HL-60/S4 treated with phorbol 12-myristate 13-acetate at 8.2 ng/mL for 4 days and 3 days (cell line): ENCODE measurements around the gene HNRNPD.
"Not testable (repeated sequence)": the region's sequence is repeated elsewhere in the genome, so short reads cannot be mapped to it uniquely, and the experiment has no call there.

Experiments
- in situ Hi-C: fragments of 300-500 bp; cut with MboI; formaldehyde crosslinking; loops from 2 replicates; pipeline ENCODE4 v1.15.0; 2022; ENCODE audit warnings: low sequenced_read_pairs

HNRNPD gene

GRCh38 chr4:82373486-82373815 lies 340 bp downstream of the HNRNPD start:
- in situ Hi-C loops = no loop called here

- in situ Hi-C loops = no loop called here
Observed at GRCh38 chr4:82372517-82373485, 990 bp downstream of the HNRNPD start.

DNA sequence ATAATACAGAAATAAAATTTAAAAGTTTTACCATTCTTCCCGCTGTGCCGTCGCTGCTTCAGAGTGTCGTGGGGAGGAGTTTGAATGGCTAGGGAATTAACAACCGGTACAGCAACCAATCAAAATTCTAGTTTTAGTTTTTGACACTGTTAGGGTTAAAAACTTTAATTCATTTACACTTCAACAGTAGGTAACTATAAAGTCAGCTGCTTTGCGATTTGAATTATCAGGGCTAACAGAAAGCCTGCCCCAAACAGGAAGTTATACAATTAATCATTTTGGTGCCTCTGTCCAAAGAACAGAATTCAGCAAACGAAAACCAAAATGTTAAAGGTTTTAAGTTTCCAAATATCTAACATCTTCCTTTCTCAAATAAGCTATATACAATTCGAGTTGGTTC lies 2.3 kb downstream of the HNRNPD start:
- in situ Hi-C loops = no loop called here

DNA sequence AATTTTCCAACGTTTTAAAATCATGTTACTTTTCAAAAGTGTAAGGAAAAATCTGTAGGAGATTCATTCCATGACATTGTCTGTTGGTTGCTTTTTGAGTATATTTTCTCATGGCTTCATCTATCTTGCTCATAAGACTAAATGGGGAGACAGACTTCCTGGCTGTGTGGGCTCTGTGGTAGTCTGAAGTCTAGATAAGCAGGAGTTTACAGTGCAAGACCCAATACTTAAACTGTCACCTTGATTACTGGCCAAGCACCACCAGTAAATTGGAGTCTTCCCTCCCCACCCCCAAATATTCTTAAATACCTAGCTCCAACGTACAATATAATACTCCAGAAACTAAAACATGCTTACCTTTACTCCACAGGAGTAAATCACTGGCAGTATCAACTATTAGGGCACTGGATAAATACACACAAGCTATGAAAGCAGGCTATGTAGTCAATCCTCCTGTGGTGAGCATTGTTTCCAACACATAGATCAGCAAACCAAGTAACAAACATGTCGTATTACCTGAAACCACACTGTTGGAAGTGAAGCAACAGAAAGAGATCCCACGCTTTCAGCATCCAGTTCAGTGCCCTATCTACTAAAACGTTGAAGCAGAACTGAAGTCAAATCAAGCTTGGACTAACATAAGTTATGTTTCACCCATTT lies 6.2 kb downstream of the HNRNPD start:
- in situ Hi-C loops = no loop called here

- in situ Hi-C loops = not testable (repeated sequence)
Observed at GRCh38 chr4:82366431-82366830, 7.4 kb downstream of the HNRNPD start.

DNA sequence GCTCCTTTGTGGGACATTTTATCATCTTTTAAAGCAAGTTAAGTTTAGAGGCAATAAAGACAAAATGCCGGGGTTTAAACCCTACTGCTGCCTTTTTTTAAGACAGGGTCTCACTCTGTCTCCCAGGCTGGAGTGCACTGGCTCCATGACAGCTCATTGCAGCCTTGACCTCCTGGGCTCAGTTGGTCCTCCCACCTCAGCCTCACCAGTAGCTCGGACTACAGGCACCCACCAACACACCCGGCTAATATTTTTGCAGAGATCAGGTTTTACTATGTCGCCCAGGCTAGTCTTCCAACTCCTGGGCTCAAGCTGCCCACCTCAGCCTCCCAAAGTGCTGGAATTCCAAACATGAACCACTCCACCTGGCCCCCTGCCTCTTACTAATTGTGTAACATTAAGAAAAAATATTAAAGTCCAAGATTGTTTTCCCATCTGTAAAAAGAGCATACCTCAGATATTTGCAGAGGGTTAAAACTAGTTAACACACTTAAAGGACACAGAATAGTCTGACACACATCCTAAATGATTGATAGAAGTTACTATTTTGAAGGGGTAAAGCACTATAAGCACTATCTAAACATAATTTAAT lies 9.8 kb downstream of the HNRNPD start:
- in situ Hi-C loops = no loop called here

DNA sequence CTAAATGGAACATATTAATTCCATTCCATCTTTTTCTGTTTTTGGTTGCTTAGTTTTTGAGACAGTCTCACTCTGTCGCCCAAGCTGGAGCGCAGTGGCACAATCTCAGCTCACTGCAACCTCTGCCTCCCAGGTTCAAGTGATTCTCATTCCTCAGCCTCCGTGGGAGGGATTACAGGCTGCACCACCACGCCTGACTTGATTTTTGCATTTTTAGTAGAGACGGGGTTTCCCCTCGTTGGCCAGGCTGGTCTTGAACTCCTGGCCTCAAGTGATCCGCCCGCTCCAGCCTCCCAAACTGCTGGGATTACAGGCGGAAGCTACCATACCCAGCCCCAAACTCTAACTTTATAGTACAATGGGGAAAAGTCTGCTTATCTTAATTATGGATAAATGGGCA lies 11.2 kb downstream of the HNRNPD start:
- in situ Hi-C loops = no loop called here

DNA sequence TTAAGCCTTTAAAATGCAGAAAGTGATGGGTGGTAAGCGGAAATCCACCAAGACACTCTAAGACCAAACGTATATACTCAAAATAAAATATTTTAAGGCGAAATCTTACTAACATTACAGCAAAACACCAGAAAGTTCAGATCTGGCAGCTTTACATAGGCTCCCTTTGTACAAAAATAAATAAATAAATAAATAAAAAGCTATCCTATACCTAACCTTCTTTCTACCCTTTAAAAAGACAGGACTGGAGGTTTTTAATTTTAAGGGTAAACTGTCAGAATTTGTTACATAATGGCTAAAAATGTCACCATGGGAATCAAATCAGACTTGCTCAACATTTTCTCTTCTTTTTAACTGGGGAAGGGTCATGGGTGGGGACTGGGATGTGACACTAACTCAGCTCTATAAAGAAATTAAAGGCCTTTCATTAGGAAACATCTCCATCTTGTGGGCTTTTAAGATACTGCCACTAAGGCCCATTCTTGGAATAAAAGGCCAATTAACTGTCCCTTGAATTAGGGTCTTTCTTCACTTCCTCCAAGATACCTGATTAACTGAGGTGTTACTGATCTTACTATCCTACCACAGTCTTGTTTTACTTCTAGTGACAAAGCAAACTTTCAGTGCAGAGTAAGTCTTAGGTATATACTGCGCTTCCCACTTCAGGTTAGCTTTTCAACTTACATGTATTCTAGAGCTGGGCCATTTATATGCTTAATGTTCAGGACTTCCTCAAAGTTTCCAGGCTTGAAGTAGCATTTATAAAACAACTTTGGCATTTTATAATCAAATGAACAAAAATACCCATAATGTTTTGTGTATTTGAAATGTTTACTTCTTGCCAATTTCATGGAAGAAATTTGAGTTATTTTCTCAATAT lies 13.3 kb downstream of the HNRNPD start:
- in situ Hi-C loops = no loop called here

DNA sequence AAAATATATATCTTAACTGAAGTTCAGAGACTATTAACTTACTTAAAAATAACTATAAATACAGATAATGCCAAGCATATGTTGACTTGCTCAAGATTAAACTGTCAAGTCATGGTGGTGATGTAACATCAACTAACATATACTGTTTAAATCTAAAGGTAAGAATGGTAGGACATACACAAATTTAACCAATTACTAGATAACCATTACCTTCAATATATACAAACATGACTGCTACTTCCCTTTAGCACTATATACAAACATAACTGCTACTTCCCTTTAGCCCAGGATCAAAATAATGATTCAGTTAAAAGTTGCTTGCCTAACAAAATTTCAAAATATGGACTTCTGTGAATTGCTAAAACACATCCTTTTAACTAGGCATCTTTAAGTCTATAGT lies 14.9 kb downstream of the HNRNPD start:
- in situ Hi-C loops = no loop called here

DNA sequence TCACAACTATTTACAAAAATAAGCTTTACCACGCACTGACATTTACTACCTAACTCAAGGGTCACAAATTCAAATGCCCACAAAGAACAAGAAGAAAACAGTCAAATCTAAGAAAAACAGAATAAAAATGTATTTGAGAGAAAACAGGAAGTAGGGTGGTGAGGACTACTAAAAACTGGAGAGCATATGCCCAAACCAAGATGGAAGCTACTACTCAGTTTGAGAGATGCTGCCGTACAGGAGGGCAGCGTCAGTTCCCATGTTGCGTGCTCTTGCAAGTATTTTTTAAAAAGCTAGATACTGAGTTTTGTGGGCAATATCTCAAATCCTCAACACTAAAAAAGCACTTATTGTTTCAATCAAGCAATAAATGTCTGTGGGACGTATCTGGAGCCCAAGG lies 16.2 kb downstream of the HNRNPD start:
- in situ Hi-C loops = no loop called here

DNA sequence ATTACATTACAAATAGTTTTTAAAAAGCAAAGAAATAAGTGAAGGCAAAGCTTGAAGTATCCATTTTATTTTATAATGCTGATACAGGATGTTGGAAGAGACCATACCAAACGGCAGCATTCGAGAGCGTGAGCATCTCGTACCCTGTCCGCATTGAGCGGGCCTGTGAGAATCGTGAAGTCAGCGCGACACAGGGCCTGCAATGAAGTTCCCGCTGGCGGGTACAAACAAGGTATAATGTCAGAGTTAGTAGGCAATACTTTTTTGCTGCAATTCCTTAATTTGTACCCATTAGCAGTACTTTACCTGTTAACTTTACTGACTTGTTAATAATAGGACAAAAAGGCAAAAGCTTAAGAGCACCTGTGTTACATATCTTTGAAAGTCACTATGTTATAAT lies 19.0 kb downstream of the HNRNPD start:
- in situ Hi-C loops = no loop called here

DNA sequence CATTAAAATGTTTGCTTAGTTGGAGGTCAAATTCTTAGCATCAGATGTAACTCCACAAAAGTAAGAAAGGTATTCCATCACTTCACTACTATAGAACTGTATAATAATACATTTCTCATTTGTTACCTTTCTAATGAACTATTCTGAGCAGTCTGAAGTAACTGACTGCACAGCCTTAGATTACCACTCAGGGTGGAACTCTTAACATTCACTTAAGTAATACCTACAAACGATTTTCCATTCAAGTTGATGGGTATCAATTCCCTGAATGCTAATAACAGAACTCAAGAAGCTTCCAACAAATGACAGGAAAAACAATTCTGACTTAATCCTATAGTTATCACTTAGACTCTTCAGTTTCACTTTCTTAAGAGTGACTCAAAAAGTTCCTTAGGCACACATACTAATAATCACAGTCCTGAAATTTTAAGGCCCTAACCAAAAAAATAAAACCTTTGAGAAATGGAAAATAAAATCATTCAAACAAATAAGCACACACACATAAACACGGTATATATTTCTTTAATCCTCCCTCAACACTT lies 20.9 kb downstream of the HNRNPD start:
- in situ Hi-C loops = no loop called here

DNA sequence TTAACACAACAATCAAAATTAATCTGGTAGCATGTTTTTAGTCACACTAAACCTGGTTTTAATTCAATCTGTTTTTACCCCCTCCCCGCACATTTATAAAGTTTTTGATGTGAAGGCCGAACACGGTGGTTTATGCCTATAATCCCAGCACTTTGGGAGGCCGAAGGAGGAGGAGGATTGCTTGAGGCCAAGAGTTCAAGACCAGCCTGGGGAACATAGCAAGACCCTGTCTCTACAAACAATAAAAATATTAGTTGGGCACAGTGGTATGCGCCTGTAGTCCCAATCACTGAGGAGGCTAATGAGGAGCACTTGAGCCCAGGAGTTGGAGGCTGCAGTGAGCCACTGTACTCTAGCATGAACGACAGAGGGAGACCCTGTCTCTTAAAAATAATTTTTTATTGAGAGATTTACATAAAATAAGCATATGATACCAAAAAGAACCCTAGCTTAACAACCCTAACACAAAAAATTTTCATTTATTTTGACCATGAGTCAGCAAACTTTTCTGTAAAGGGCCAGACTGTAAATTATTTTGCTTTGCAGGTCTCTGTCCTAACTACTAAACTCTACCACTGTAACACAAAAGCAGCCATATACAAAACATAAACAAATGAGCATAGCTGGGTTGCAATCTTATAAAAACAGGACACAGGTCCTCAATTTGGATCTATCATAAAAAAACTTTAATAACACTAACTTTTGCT lies 21.5 kb downstream of the HNRNPD start:
- in situ Hi-C loops = no loop called here

- in situ Hi-C loops = no loop called here
Observed at GRCh38 chr4:82346126-82346525, 27.7 kb downstream of the HNRNPD start.

DNA sequence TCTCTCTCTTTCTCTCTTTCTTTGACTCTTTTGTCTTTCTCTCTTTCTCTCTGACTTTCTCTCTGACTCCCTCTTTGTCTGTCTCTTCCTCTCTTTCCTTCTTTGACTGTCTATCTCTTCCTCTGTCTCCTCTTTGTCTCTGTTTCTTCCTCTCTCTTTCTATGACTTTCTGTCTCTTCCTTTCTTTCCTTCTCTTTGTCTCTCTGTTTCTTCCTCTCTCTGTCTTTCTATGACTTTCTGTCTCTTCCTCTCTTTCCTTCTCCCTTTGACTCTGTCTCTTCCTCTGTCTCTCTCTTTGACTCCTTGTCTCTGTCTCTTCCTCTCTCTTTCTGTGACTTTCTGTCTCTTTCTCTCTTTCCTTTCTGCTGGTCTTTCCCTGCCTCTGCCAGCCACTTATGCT lies 38.7 kb downstream of the HNRNPD start:
- in situ Hi-C loops = no loop called here

- in situ Hi-C loops = not testable (repeated sequence)
Observed at GRCh38 chr4:82333641-82334040, 40.1 kb downstream of the HNRNPD start.

GRCh38 chr4:82331814-82332213 lies 42.0 kb downstream of the HNRNPD start:
- in situ Hi-C loops = no loop called here

- in situ Hi-C loops = no loop called here
Observed at GRCh38 chr4:82320351-82320750, 53.4 kb downstream of the HNRNPD start.

GRCh38 chr4:82303063-82303462 lies 70.7 kb downstream of the HNRNPD start:
- in situ Hi-C loops = not testable (repeated sequence)
